Subcutaneous adipose tissue (tissue), 4 donors: ENCODE measurements around the gene CCDC171. TPM values are rescaled to one million over a fixed set of nuclear protein-coding genes. Genes with fewer than 3 reads are reported as not detected.

Experiments used
- total RNA-seq, 4 donors: library from RNA; depleted of rRNA; stranded (reverse); fragments of >200 nt; gene quantifications; one replicate each; pipeline ENCODE4 v1.1.0, GENCODE V29; 2016
- TF ChIP-seq, protein P1 (sequence below): fragments of 450-650 bp; IDR thresholded peaks from one replicate; pipeline ENCODE4 v1.5.1; 2016; ENCODE audit warnings: low read depth, mild to moderate bottlenecking, control low read depth, antibody characterized with exemption, moderate library complexity

CCDC171 gene
- total RNA-seq, 4 donors from 2014 or later = 2.9 to 3.8 (median 3.6) TPM

DNA sequence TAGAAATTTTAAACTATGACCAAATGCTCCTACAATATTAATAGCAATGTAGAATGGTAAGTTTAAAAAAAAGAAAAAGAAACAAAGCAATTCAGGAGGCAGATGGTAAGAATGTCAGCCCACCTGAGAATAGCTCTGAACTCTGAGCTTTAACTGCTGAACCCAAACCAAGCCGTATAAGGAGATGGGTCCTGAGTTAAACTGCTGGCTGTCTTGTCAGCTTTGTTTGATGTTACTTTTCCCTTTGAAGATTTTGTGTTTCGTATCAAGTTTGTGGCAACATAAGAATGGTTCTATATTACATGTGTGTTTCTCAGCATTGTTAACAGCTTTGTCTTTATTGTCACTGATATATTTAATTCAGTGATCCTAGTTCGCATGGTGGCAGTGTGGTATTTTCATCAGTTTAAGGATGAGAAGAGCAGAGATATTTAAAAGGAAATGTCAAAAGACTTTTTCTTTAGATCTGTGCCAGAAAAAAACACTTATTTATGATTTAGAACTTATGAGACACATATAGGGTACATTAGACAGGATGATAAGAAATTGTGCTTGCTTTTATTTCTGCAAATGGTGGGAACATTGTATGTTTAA lies 390.1 kb downstream of the CCDC171 start:
- TF ChIP-seq, protein P1, sequence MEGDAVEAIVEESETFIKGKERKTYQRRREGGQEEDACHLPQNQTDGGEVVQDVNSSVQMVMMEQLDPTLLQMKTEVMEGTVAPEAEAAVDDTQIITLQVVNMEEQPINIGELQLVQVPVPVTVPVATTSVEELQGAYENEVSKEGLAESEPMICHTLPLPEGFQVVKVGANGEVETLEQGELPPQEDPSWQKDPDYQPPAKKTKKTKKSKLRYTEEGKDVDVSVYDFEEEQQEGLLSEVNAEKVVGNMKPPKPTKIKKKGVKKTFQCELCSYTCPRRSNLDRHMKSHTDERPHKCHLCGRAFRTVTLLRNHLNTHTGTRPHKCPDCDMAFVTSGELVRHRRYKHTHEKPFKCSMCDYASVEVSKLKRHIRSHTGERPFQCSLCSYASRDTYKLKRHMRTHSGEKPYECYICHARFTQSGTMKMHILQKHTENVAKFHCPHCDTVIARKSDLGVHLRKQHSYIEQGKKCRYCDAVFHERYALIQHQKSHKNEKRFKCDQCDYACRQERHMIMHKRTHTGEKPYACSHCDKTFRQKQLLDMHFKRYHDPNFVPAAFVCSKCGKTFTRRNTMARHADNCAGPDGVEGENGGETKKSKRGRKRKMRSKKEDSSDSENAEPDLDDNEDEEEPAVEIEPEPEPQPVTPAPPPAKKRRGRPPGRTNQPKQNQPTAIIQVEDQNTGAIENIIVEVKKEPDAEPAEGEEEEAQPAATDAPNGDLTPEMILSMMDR = no peak

DNA sequence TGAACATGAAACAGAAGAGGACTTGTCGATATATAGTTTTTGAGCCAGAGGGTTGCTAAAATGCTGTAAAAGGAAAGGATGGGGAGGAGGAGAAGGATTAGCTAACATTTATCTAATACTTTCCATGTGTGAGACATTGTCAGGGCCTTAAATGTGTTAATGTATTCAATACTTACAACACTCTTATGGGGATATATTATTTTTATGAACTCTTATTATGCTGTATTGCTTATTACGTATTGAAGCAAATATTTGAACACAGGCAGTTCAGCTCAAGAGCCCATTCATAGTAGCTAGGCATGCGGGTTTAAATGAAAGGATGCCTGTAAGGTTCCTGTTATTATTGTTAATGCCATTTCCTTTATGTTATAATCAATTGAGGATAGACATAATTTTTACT lies 391.5 kb downstream of the CCDC171 start:
- TF ChIP-seq, protein P1 = no peak

DNA sequence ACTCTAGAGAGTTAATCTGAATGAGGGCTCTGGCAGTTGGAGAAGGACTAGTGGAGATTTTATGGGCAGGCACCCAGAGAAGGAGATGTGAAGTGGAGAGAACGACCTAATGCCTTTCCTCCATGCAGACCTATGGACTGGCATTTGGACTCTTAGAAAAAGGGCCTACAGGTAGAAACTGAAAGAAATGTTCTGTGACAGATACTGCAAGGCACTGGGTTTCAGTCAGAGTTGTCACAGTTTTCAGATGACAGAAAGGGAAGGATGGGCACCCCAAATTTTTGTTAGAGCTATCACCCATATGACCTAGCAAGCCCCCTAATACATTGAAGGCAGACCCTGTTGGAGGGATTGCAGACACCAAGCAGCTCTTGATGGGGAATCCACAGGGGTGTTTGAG lies 406.8 kb downstream of the CCDC171 start:
- TF ChIP-seq, protein P1 = no peak

DNA sequence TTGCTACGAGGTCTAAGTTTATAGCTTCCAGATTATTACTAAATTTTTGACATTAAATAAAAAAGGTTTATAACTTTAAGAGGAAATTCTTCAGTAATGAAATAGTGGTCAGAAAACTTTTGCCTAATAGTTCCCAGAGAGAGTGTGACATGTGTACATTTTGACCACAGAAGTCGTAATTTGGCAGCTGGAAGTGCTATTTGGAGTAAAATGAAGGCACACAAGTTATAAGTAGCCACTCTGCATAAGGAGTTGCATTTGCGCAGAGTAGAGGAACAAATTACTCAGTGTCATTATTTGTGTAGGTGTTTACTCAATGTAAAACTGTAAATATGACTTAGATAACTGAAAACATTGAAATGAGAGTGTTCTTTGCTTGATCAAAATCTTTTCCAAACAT lies 408.4 kb downstream of the CCDC171 start:
- TF ChIP-seq, protein P1 = no peak

DNA sequence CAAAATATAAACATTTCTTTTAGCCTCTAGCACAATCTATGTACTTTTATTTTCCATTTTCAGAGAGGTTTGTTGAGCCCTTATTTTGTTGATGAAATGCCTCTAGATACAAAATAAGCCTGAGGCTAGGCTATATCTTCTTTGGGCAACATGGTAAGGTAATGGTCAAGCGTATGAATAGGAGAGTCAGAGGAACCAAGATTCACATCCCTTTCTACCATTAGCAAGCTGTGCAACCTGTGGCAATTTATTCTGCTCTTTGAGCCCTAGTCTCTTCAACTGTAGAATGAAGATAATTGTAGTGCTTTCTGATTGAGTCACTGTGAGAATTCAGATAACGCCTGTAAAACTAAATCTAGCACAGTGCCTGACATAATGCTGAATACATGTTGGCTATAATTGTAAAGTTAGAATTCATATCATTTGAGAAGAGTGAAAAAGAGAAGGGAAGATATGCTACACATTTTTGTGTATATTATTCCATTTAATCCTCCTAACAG lies 412.5 kb downstream of the CCDC171 start:
- TF ChIP-seq, protein P1 = no peak

DNA sequence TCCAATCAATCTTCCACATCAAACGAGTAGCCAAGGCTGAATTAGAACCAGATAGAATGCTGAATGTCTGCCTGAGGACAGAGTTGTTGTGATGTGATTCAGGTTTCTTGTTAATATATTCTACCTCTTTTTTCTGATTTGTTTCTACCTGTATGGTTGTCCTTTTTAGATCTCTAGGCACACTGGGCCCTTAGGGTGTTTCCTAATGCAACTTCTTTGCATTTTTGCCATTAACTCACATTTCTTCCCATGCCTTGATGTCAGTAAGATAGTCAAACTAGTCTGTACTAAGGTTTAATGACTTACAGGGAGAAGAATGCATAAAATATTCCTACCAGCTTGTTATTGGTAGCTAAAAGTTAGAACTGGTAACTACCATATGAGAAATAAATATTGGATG lies 413.6 kb downstream of the CCDC171 start:
- TF ChIP-seq, protein P1 = no peak

DNA sequence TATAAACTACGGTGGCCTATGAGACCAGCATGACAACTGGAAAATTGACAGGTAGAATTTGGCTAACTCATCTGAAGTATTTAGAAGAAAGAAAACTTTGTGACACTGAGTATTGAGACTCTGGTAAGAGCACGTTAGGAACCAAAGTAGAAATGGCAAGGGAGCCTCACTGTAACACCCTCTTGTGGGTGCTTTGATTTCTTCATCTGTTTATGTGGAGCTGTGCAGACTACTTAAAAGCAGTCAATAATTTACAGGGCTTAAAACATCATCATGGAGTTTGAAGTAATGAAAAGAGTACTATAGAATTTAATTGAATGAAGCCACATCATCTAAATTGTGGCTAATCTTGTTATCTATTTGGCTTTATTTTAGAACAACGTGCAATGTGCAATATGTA lies 414.2 kb downstream of the CCDC171 start:
- TF ChIP-seq, protein P1 = no peak
